Pancreas (tissue), 10 donors: ENCODE data around the gene NIP7. TPM values are rescaled to one million over a fixed set of nuclear protein-coding genes. Genes with fewer than 3 reads are reported as not detected.
"Not testable (repeated sequence)": the region's sequence is repeated elsewhere in the genome, so short reads cannot be mapped to it uniquely, and the experiment has no call there.

Experiments used
- ATAC-seq, 4 donors: fragments of 200-7000 bp; cut with Tn5 transposase; one replicate each; pipeline versions ENCODE4 v1.8.0 to v1.9.1; 2020; ENCODE audit warnings: mild to moderate bottlenecking in 4 of 4, moderate library complexity in 4 of 4
- DNase-seq, 6 donors: peaks; one replicate each; pipeline ENCODE4 v3.0.0-alpha.2; 2020
- FAIRE-seq: peaks from 2 replicates; lab custom pipeline; 2012; peaks lifted over from hg19 to GRCh38; lab: Jason Lieb, UNC
- H3K27ac ChIP-seq, 4 donors: fragments of 200-600 bp; sonication (generic); 1 replicate in 3 of 4; 2 replicates in 1 of 4; pipeline versions ENCODE4 v1.5.0 to v1.8.0; 2020
- H3K27me3 ChIP-seq, 4 donors: fragments of 200-600 bp; one replicate each; pipeline ENCODE4 v1.8.0; 2021
- H3K36me3 ChIP-seq, 3 donors: fragments of 200-600 bp; sonication (generic) in 1 of 3; one replicate each; pipeline versions ENCODE4 v1.5.0 to v1.8.0; 2020 to 2021
- H3K4me1 ChIP-seq, 3 donors: fragments of 200-600 bp; one replicate each; pipeline ENCODE4 v1.8.0; 2021
- H3K4me3 ChIP-seq, 4 donors: fragments of 200-600 bp; sonication (generic) in 2 of 4; one replicate each; pipeline versions ENCODE4 v1.5.0 to v1.8.0; 2020 to 2021
- H3K9me3 ChIP-seq, 4 donors: fragments of 200-600 bp; one replicate each; pipeline ENCODE4 v1.8.0; 2021
- CTCF ChIP-seq, 4 donors: fragments of 200-600 bp; sonication (generic) in 3 of 4; IDR thresholded peaks; one replicate each; pipeline versions ENCODE4 v1.5.0 to v1.8.0; 2021; ENCODE audit warnings: antibody characterized with exemption in 4 of 4
- WGBS, 2 donors: extraction: QIAGEN DNeasy Blood & Tissue Kit; methylation state at CpG; one replicate each; pipeline ENCODE4 v1.1.7; 2013; 5-methylcytosine and 5-hydroxymethylcytosine counted together
- intact Hi-C, 3 donors: fragments of 100-400 bp; cut with DNase I; formaldehyde crosslinking; loops; one replicate each; pipeline versions ENCODE4 v1.11.1 to v1.14.2; 2022
- polyA plus RNA-seq, 2 donors: library from polyadenylated mRNA; stranded (reverse); fragments of 200-250 nt; gene quantifications; one replicate each; pipeline ENCODE4 v1.2.3, GENCODE V29; 2013
- total RNA-seq, 6 donors: library from RNA; stranded (reverse); fragmentation: NEBNext Ultra II Directional in 4 of 6; extraction: Animal tissue kit (Norgen Biotek cat#: 25700) in 4 of 6; gene quantifications; one replicate each; pipeline versions ENCODE4 v1.2.1 to v1.2.4, GENCODE V29; 2021 to 2023
- donor health status: healthy with polysubstance abuse.
- donor health status: DM: no; HTN: no; CAD: no; lungs with moderate emphysema.
- donor health status: DM: no; HTN: no; CAD: no.
- donor health status: control.
- donor health status: control.
- donor health status: Bipolar disorder and iron deficiency.
- donor health status: DM: yes; HTN: yes; CAD: no.
- donor health status: DM: no; HTN: no; CAD: no.
- donor health status: DM: no; HTN: no; CAD: no.
- donor health status: DM: yes; HTN: yes; CAD: no.

NIP7 gene
- total and polyA plus RNA-seq, 8 donors = 4.7 to 9.4 (median 7.1) TPM

DNA sequence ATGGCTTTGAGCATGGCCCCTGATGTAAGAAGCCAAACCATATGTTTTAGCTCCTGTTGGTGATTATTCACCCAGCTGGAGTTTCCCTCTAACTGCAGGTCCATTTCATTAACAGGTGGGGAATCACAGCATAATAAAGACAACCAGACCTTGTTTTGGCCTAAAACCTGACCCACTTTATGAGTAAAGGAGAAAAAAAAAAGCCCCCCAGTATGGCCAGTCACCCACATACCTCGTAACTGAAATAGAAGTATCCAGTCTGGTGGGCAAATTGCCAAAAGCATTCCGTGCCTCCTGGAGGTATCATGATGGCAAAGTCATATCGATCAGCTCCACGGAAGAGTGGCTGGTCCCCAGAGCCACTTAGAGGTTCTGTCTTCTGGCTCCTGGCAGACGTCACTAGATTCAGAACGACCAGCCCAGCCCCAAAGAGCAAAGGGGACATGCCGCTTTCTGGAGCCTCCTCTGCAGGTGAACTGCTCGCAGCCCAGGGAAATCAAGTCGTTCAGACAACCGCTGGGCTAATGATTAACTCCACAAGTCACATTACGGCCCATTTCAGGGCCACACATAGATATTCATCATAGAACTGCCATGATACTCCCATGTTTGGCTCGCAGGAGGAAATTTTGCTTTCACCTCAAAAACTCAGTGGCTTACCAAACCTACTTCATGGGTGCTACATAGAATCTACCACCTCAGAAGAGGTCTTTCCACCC is 11.9 kb downstream of the NIP7 start, which contains the start of gene TMED6:
Gene TMED6, minus strand, starts transcription at position 478 of the 719 bp plus-strand sequence. Its CDS starts 33 bp downstream, at position 445.
- peak; percentile 89 to 94 (median 92) for ATAC-seq
- intact Hi-C loops = no loop called here
- Histone ChIP-seq H3K36me3 (peaks cover 0 to 15% (median 5%) of the 10 kb centered on the region in 3 donors), H3K9me3 (no peaks in the 10 kb centered on the region), H3K27me3 (no peaks in the 10 kb centered on the region), H3K4me3 (peak within 1 kb of the TSS; percentile 24 to 50 (median 42)), H3K4me1 (peaks cover 7 to 15% (median 11%) of the 10 kb centered on the region in 3 donors), H3K27ac (peak within 1 kb of the TSS; percentile 55 to 79 (median 66))
- no peak for TF ChIP-seq CTCF (IDR thresholded peaks at IDR 0.05)
- peak; percentile 73 to 85 (median 81) for DNase-seq
- FAIRE-seq = no peak
- 11 to 18% methylated on average over 12 of the region's 12 CpGs for WGBS, 2 donors

- H3K27ac ChIP-seq, H3K27me3 ChIP-seq, FAIRE-seq, H3K4me3 ChIP-seq, H3K4me1 ChIP-seq, ATAC-seq, H3K9me3 ChIP-seq, DNase-seq, intact Hi-C loops: not testable (repeated sequence)
- peaks cover 0 to 16% (median 8%) of the 10 kb centered on the region in 3 donors for H3K36me3 ChIP-seq
- 95 to 99% methylated on average over 9 of the region's 9 CpGs for WGBS, 2 donors
Observed at GRCh38 chr16:69360070-69360469, 20.5 kb downstream of the NIP7 start.

GRCh38 chr16:69363281-69363717 is 23.7 kb downstream of the NIP7 start:
- Histone ChIP-seq H3K4me3 (no peak overlapping the region), H3K4me1 (no peaks in the 10 kb centered on the region), H3K9me3 (no peaks in the 10 kb centered on the region), H3K27me3 (no peaks in the 10 kb centered on the region), H3K27ac (no peak overlapping the region), H3K36me3 (peaks cover 0 to 34% (median 24%) of the 10 kb centered on the region in 3 donors)
- no peak for FAIRE-seq
- no peak for TF ChIP-seq CTCF (IDR thresholded peaks at IDR 0.05)
- DNase-seq = no peak
- intact Hi-C loops = no loop called here
- peak in 1 of 4 donors; percentile 31 for ATAC-seq
- 88 to 91% methylated on average over 5 of the region's 5 CpGs for WGBS, 2 donors

GRCh38 chr16:69364088-69364487 is 24.5 kb downstream of the NIP7 start:
- Histone ChIP-seq H3K27ac (no peak overlapping the region), H3K4me1 (no peaks in the 10 kb centered on the region), H3K4me3 (no peak overlapping the region), H3K36me3 (peaks cover 0 to 42% (median 24%) of the 10 kb centered on the region in 3 donors), H3K9me3 (no peaks in the 10 kb centered on the region), H3K27me3 (no peaks in the 10 kb centered on the region)
- no peak for TF ChIP-seq CTCF (IDR thresholded peaks at IDR 0.05)
- intact Hi-C loops = no loop called here
- 78 to 80% methylated on average over 2 of the region's 2 CpGs for WGBS, 2 donors
- DNase-seq = no peak
- no peak for ATAC-seq
- no peak for FAIRE-seq

GRCh38 chr16:69365901-69366300 is 26.3 kb downstream of the NIP7 start:
- TF ChIP-seq CTCF (IDR thresholded peaks at IDR 0.05) = no peak
- intact Hi-C loops = no loop called here
- H3K9me3 ChIP-seq = no peaks in the 10 kb centered on the region
- H3K36me3 ChIP-seq = peaks cover 4 to 60% (median 24%) of the 10 kb centered on the region in 3 donors
- DNase-seq (no peak), FAIRE-seq (no peak), ATAC-seq (no peak)
- 88 to 92% methylated on average over 2 of the region's 2 CpGs for WGBS, 2 donors
- H3K4me1 ChIP-seq = no peaks in the 10 kb centered on the region
- no peak overlapping the region for H3K27ac ChIP-seq
- H3K4me3 ChIP-seq = no peak overlapping the region
- no peaks in the 10 kb centered on the region for H3K27me3 ChIP-seq
